NCI-H187 (cell line): ENCODE measurements around the gene F7.
"Not testable (repeated sequence)": the region's sequence is repeated elsewhere in the genome, so short reads cannot be mapped to it uniquely, and the experiment has no call there.

Source experiments
- DNase-seq, 2 experiments: peaks; one replicate each; lab custom pipeline; 2025; lab: John Stamatoyannopoulos, UW

The F7 gene

GRCh38 chr13:113102302-113102701, 3.3 kb upstream of the F7 start:
- not testable (repeated sequence) for DNase-seq

DNA sequence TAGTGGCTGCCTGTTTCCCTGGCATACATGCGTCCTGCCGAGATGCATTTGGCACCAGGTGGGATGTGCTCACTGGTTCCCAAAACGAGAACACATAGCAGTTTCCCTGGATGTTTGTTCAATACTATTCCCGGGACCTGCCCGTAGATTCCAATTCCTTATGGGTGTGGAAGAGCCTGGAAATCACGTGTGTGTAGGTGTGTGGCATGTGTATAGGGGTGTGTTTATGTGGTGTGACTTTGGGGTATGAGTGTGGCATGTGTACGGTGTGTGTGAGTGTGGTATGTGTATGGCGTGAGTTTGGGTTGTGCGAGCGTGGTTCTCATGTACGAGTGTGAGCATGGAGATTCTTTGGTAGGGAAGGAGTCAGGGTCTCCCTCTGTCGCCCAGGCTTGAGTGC, 2.9 kb upstream of the F7 start:
- no peak for DNase-seq

GRCh38 chr13:113103646-113104045, 1.9 kb upstream of the F7 start:
- DNase-seq: no peak

DNA sequence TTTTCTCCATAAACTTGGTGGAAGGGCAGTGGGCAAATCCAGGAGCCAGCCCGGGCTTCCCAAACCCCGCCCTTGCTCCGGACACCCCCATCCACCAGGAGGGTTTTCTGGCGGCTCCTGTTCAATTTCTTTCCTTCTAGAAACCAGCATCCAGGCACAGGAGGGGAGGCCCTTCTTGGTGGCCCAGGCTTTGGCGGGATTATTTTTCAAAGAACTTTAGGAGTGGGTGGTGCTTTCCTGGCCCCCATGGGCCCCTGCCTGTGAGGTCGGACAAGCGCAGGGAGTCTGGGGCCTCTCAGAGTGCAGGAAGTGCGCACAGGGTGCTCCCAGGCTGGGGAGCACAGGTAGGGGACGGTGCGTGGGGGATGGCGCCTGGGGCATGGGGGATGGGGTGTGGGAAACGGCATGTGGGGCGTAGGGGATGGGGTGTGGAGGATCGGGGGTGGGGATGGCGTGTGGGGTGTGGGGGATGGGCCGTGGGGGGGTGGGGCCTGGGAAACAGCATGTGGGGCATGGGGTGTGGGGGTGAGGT, 396 bp downstream of the F7 start:
- no peak for DNase-seq

DNA sequence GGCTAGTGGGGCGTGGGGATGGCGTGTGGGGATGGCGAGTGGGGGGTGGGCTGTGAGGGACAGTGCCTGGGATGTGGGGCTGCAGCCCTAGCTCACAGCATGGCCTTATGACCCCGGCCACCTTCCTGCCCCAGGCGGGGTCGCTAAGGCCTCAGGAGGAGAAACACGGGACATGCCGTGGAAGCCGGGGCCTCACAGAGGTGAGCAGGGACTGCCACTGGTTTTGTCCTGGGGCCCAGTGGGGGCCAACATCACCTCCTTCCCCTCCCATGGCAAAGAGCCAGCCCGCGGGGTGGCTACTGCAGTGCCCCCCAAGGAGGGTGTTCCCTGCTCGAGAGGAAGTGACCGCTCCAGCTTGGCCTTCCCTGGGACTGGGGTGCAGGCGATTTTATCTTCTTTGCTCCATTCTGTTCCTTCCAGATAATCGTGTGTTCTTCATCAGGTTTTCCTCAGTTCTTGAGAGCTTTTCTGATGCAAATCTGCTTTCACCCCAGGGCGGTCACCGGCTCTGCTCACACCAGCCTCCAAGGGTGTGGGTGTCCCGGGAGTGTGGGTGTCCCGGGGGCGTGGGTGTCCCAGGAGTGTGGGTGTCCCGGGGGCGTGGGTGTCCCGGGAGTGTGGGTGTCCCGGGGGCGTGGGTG, 1.2 kb downstream of the F7 start:
- DNase-seq: no peak

DNA sequence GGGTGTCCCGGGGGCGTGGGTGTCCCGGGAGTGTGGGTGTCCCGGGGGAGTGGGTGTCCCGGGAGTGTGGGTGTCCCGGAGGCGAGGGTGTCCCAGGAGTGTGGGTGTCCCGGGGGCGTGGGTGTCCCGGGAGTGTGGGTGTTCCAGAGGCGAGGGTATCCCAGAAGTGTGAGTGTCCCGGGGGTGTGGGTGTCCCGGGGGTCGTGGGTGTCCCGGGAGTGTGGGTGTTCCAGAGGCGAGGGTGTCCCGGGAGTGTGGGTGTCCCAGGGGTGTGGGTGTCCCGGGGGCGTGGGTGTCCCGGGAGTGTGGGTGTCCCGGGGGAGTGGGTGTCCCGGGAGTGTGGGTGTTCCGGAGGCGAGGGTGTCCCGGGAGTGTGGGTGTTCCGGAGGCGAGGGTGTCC, 2.9 kb downstream of the F7 start:
- DNase-seq: not testable (repeated sequence)

DNA sequence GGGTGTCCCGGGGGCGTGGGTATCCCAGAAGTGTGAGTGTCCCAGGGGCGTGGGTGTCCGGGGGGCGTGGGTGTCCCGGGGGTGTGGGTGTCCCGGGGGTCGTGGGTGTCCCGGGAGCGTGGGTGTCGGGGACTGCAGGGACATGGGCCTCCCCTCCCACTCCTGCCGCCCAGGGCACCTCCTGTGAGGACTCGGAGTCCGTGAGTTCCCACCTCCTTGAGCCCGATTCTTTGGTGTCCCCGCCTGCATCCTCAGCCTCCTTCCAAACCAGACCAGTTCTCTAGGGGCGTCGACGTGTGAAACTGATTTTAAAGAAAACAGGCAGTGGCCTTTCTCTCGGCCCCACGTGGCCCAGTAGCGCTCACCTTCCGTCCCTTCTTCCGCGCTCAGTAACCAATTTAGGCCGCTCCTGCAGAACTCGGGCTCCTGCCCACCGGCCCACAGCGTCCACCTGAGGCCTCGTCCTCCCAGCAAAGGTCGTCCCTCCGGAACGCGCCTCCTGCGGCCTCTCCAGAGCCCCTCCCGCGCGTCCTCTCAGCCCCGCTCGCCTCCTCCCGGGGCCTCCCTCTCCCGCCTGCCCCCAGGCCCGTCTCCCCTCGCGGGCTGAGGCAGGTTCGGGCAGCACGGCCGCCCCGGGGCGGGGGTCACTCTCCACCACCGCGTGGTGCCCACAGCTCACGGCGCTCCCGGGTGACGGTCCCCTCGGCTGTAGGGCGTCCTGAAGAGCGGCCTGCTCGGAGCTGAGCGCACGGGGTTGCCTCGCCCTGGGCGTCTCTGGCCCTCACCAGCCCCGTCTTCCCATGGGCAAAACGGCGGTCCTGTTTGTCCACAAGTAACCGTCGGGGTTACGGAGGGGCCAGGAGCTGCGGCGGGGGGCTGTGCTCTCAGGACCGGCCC, 3.8 kb downstream of the F7 start:
- DNase-seq: no peak

DNA sequence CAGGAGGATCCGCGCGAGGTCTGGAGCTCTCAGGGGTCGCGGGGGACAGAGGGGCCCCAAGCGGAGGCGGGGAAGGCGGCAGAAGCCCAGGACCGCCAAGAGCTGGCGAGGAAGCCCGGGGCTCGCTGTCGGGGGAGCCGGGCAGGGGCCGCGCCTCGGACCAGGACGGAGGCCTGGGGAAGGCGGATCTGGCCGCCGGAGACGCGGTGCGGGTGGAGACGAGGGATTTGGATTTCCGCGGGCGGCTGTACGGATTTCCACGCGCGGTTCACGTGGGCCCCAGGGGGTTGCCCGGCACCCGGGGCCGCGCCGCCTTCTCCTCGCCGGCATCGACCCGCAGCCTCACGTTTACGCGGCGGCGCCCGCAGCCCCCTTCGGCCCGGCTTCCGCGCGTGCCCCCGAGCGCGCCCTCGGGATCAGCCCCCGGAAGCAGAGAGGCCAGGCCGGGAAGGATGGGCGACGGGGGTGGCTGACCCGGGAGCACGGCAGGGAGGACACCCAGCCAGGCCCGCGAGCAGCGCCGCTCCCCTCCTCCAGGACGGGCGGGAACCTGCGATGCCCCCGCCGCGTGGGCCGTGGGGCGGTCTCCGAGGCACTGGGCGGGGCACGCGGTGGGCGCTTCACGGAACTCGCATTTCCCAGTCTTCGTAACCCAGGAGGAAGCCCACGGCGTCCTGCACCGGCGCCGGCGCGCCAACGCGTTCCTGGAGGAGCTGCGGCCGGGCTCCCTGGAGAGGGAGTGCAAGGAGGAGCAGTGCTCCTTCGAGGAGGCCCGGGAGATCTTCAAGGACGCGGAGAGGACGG, 4.7 kb downstream of the F7 start:
- DNase-seq: no peak

- DNase-seq: no peak
Measured at GRCh38 chr13:113110852-113111315, 5.3 kb downstream of the F7 start.

- not testable (repeated sequence) for DNase-seq
Measured at GRCh38 chr13:113111821-113112220, 6.2 kb downstream of the F7 start.

GRCh38 chr13:113112475-113112874, 6.9 kb downstream of the F7 start:
- DNase-seq: not testable (repeated sequence)

- no peak for DNase-seq
Measured at GRCh38 chr13:113112893-113113845, 7.6 kb downstream of the F7 start.

- DNase-seq: no peak
Measured at GRCh38 chr13:113113846-113114271, 8.3 kb downstream of the F7 start.

- DNase-seq: no peak
Measured at GRCh38 chr13:113114511-113115362, 9.1 kb downstream of the F7 start.

DNA sequence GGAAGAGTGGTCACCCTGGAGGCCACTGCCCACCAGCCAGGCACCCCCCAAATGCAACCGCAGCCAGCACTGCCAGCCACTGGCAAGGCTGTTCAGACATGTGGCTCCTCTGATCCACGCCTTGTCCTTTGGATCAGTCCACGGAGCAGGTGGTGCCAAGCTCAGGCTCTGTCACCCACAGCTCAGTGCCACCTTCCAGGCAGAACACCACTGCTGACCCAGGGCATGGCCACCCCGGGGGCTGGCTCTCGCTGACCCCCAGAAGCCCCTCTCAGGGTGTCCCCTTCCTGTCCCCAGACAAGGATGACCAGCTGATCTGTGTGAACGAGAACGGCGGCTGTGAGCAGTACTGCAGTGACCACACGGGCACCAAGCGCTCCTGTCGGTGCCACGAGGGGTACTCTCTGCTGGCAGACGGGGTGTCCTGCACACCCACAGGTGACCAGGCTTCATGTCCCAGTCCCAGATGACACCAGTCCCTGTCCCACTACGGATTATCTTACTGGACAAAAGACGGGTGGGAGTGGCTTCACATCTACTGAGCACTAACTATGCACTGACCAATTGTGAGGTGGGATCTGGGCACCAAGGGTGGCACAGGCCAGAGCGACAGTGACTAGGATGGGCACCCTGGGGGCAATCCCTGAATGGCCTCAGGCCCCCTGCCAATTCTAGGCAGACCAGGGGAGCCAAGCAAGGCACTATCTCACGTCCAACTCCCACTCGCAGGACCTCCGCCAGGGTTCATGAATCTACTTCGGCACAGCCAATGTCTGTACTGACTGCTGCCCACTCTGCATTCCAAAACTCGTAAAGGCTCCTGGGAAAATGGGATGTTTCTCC, 10.0 kb downstream of the F7 start:
- no peak for DNase-seq

GRCh38 chr13:113116206-113116800, 10.7 kb downstream of the F7 start:
- no peak for DNase-seq

DNA sequence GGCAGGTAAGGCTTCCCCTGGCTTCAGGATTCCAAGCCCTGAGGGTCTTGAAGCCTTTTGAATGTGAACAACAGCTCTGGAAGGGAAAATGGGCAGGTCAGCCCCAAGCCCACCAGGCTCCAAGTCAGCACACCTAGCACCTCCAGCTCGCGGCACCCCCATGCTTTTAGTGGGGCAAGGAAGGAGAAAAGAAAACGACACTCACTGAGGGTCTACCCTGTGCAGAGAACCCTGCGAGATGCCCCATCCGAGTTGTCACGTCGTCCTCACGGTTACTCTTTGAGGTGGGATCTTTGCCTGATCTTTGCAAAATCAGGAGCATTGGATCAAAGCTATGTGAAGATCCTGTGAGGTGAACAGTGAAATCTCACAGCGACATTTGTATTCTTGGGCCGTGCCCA, 11.3 kb downstream of the F7 start:
- DNase-seq: no peak

DNA sequence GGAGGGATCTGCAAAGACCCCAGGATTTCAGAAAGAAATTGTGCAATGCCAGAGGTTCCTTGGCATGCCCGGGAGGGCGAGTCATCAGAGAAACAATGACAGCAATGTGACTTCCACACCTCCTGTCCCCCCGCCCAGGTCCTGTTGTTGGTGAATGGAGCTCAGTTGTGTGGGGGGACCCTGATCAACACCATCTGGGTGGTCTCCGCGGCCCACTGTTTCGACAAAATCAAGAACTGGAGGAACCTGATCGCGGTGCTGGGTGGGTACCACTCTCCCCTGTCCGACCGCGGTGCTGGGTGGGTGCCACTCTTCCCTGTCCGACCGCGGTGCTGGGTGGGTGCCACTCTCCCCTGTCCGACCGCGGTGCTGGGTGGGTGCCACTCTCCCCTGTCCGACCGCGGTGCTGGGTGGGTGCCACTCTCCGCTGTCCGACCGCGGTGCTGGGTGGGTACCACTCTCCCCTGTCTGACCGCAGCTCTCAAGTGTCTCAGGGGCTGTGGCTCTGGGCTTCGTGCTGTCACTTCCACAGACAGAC, 11.8 kb downstream of the F7 start:
- no peak for DNase-seq

- no peak for DNase-seq
Measured at GRCh38 chr13:113117911-113118260, 12.3 kb downstream of the F7 start.
